IMR-90 (cell line): ENCODE data around the gene FEM1B. TPM values are rescaled to one million over a fixed set of nuclear protein-coding genes. Genes with fewer than 3 reads are reported as not detected.

Experiments used
- ATAC-seq: fragments of 200-7000 bp; cut with Tn5 transposase; 2 replicates; pipeline ENCODE4 v1.9.1; 2020; ENCODE audit warnings: low read depth, mild to moderate bottlenecking, moderate library complexity
- BruUV-seq: library from RNA; stranded (reverse); fragments of 400-500 nt; replicated peaks from 2 replicates; lab custom pipeline; 2021; lab: Mats Ljungman, UMichigan
- CTCF ChIA-PET: fragments of 300-600 bp; formaldehyde crosslinking; extraction: SDS; loops from one replicate; lab custom pipeline; 2021; ENCODE audit warnings: antibody characterized with exemption; lab: Yijun Ruan, JAX
- POLR2A ChIA-PET: fragments of 300-600 bp; sonication (Branson Sonifier 250); formaldehyde crosslinking; loops from one replicate; lab custom pipeline; 2022; ENCODE audit warnings: antibody characterized with exemption; ENCODE audit not compliant: unreplicated experiment; lab: Charles Lee
- DNase-seq: peaks from one replicate; pipeline ENCODE4 v3.0.0; 2013
- H2AFZ ChIP-seq: replicated peaks from 2 replicates; pipeline ENCODE3; 2013; ENCODE audit warnings: low read length, mild to moderate bottlenecking; ENCODE audit not compliant: poor library complexity
- H2AK5ac ChIP-seq: 2 replicates; pipeline ENCODE4 v1.6.1; 2013; ENCODE audit warnings: low read depth, low read length, inconsistent platforms
- H2AK9ac ChIP-seq: replicated peaks from 2 replicates; pipeline ENCODE3; 2013; ENCODE audit warnings: mild to moderate bottlenecking, low read depth, low read length, moderate library complexity; ENCODE audit not compliant: poor library complexity
- H2BK120ac ChIP-seq: 2 replicates; pipeline ENCODE4 v1.6.1; 2013; ENCODE audit warnings: low read depth, low read length, inconsistent platforms
- H2BK15ac ChIP-seq: 3 replicates; pipeline ENCODE4 v1.6.1; 2013; ENCODE audit warnings: low read depth, low read length, inconsistent platforms
- H2BK20ac ChIP-seq: 2 replicates; pipeline ENCODE4 v1.6.1; 2013; ENCODE audit warnings: low read depth, mild to moderate bottlenecking, inconsistent platforms, low read length, moderate library complexity
- H2BK5ac ChIP-seq: 2 replicates; pipeline ENCODE4 v1.6.1; 2013; ENCODE audit warnings: mild to moderate bottlenecking, low read depth, low read length, inconsistent platforms; ENCODE audit not compliant: poor library complexity, severe bottlenecking
- H3K14ac ChIP-seq: replicated peaks from 2 replicates; pipeline ENCODE4 v1.6.1; 2013; ENCODE audit warnings: low read depth, low read length, inconsistent platforms
- H3K18ac ChIP-seq: 2 replicates; pipeline ENCODE4 v1.6.1; 2013; ENCODE audit warnings: low read depth, low read length, control low read depth
- H3K23ac ChIP-seq: 2 replicates; pipeline ENCODE4 v1.6.1; 2013; ENCODE audit warnings: low read depth, low read length, inconsistent platforms
- H3K27ac ChIP-seq: 2 replicates; pipeline ENCODE4 v1.5.1; 2013; ENCODE audit warnings: mild to moderate bottlenecking, control low read depth, low read length; ENCODE audit not compliant: insufficient read depth
- H3K27me3 ChIP-seq: 2 replicates; pipeline ENCODE4 v1.6.1; 2013; ENCODE audit warnings: low read length; ENCODE audit not compliant: control insufficient read depth, insufficient read depth
- H3K36me3 ChIP-seq: 2 replicates; pipeline ENCODE4 v1.6.1; 2013; ENCODE audit warnings: low read length, mixed read lengths; ENCODE audit not compliant: control insufficient read depth, insufficient read depth
- H3K4ac ChIP-seq: 2 replicates; pipeline ENCODE4 v1.6.1; 2013; ENCODE audit warnings: low read depth, low read length, inconsistent platforms
- H3K4me1 ChIP-seq: 2 replicates; pipeline ENCODE4 v1.6.1; 2013; ENCODE audit warnings: low read length, mixed read lengths; ENCODE audit not compliant: control insufficient read depth, insufficient read depth
- H3K4me2 ChIP-seq: 2 replicates; pipeline ENCODE4 v1.6.1; 2013; ENCODE audit warnings: low read depth, mild to moderate bottlenecking, control low read depth, low read length, moderate library complexity
- H3K4me3 ChIP-seq: 2 replicates; pipeline ENCODE4 v1.5.1; 2013; ENCODE audit warnings: low read depth, mild to moderate bottlenecking, control low read depth, low read length, moderate library complexity; ENCODE audit not compliant: insufficient read depth
- H3K56ac ChIP-seq: 2 replicates; pipeline ENCODE4 v1.6.1; 2013; ENCODE audit warnings: low read length, inconsistent platforms; ENCODE audit not compliant: insufficient read depth; ENCODE audit errors: extremely low read depth
- H3K79me1 ChIP-seq, 2 experiments: 2 replicates each; pipeline ENCODE4 v1.6.1; 2013; ENCODE audit warnings: low read length in 2 of 2, inconsistent platforms in 1 of 2, low read depth in 1 of 2
- H3K9ac ChIP-seq: 2 replicates; pipeline ENCODE4 v1.6.1; 2013; ENCODE audit warnings: low read depth, low read length, control low read depth
- H3K9me1 ChIP-seq: 2 replicates; pipeline ENCODE4 v1.6.1; 2013; ENCODE audit warnings: low read length, inconsistent platforms; ENCODE audit not compliant: insufficient read depth
- H3K9me3 ChIP-seq: 2 replicates; pipeline ENCODE4 v1.6.1; 2013; ENCODE audit warnings: low read length; ENCODE audit not compliant: control insufficient read depth, insufficient read depth
- H4K20me1 ChIP-seq: 2 replicates; pipeline ENCODE4 v1.6.1; 2013; ENCODE audit warnings: low read length, inconsistent platforms; ENCODE audit not compliant: insufficient read depth
- H4K5ac ChIP-seq: 2 replicates; pipeline ENCODE4 v1.6.1; 2013; ENCODE audit warnings: mild to moderate bottlenecking, low read depth, low read length, control low read depth
- H4K8ac ChIP-seq, 2 experiments: 2 replicates each; pipeline ENCODE4 v1.6.1; 2013; ENCODE audit warnings: low read depth in 2 of 2, low read length in 2 of 2, control low read depth in 1 of 2, inconsistent platforms in 1 of 2
- H4K91ac ChIP-seq: 2 replicates; pipeline ENCODE4 v1.6.1; 2013; ENCODE audit warnings: low read depth, low read length, inconsistent platforms; ENCODE audit not compliant: insufficient read depth
- MAZ ChIP-seq: IDR thresholded peaks from 2 replicates; pipeline ENCODE4 v1.6.1; 2012; ENCODE audit warnings: low read depth, mild to moderate bottlenecking, low read length, improper control_type of control experiment, moderate library complexity, borderline replicate concordance
- WGBS, 2 experiments: methylation state at CpG; one replicate each; pipeline versions ENCODE4 v1.1.5 to v1.1.7; 2013; ENCODE audit warnings: missing lambda C conversion rate in 2 of 2; ENCODE audit not compliant: insufficient read length in 1 of 2; ENCODE audit errors: extremely low coverage in 2 of 2; 5-methylcytosine and 5-hydroxymethylcytosine counted together
- dilution Hi-C: fragments of 300-500 bp; cut with HindIII; formaldehyde crosslinking; loops from one replicate; pipeline ENCODE4 v1.14.3; 2018; ENCODE audit warnings: low sequenced_read_pairs; ENCODE audit not compliant: unreplicated experiment
- in situ Hi-C: fragments of 300-500 bp; cut with MboI; formaldehyde crosslinking; loops from 3 replicates; pipeline ENCODE4 v1.14.3; 2019; ENCODE audit warnings: low sequenced_read_pairs, inconsistent platforms, mixed read lengths
- intact Hi-C: fragments of 100-400 bp; cut with micrococcal nuclease; formaldehyde crosslinking; loops from 2 replicates; pipeline ENCODE4 v1.10.0; 2022
- polyA plus RNA-seq, 3 experiments: library from polyadenylated mRNA; depleted of rRNA; stranded (reverse); fragments of >200 nt; gene quantifications; 2 replicates each; pipeline ENCODE4 v1.2.3, GENCODE V29; 2012; ENCODE audit warnings: low replicate concordance in 1 of 3
- total RNA-seq: library from RNA; depleted of rRNA; stranded (reverse); fragments of >200 nt; gene quantifications from 2 replicates; pipeline ENCODE4 v1.2.3, GENCODE V29; 2012

The FEM1B gene
- total and polyA plus RNA-seq, 2 of the 4 experiments (the other 2 are of a cell fraction): 16.9 to 51.4 TPM

DNA sequence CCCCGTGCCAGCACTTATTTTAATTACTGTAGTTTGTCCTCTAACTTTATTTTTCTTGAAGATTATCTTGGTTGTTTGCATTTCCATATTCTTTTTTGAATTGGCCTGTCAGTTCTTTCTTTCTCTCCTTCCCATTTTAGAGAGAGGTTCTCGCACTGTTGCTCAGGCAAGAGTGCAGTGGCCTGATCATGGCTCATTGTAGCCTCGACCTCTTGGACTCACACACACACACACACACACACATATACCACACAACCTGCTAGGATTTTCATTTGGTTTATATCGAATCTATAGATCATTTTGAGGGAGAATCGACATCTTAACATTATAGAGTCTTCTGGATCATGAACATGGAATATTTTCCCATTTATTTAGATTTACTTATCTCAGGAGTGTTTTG, 8.7 kb downstream of the FEM1B start:
- no peak overlapping the region for H2BK15ac ChIP-seq
- 100% methylated on average over 1 of the region's 5 CpGs; no CpG with 5 or more reads in 1 of the 2 experiments for WGBS, 2 experiments
- intact Hi-C loops: no loop called here
- H3K4me3 ChIP-seq: no peak overlapping the region
- DNase-seq: no peak
- no peak for TF ChIP-seq MAZ
- in situ Hi-C loops: no loop called here
- peak overlapping the region; percentile 22 for H2BK5ac ChIP-seq
- ChIA-PET POLR2A (no interaction called here), CTCF (no interaction called here)
- H3K14ac ChIP-seq: no peak overlapping the region
- ATAC-seq: no peak
- peaks cover 86% of the 10 kb centered on the region for H4K20me1 ChIP-seq
- no peak overlapping the region for H2AFZ ChIP-seq
- no peak overlapping the region for H3K18ac ChIP-seq
- peaks cover 21% of the 10 kb centered on the region for H3K36me3 ChIP-seq
- no peak overlapping the region for H3K27ac ChIP-seq
- H4K8ac ChIP-seq: no peak overlapping the region
- no peak overlapping the region for H2BK20ac ChIP-seq
- dilution Hi-C loops: no loop called here
- no peak overlapping the region for H3K9ac ChIP-seq
- H3K4me2 ChIP-seq: no peak overlapping the region
- H4K5ac ChIP-seq: no peak overlapping the region
- peaks cover 12 to 52% of the 10 kb centered on the region in 2 experiments for H3K79me1 ChIP-seq
- H3K9me3 ChIP-seq: peaks cover 3% of the 10 kb centered on the region; the same call in 1 of the 2 replicates
- peaks cover 9% of the 10 kb centered on the region for H3K4me1 ChIP-seq
- no peak overlapping the region for H4K91ac ChIP-seq
- no peak overlapping the region for H3K4ac ChIP-seq
- no peak overlapping the region for H2BK120ac ChIP-seq
- H3K23ac ChIP-seq: no peak overlapping the region
- peaks cover 11% of the 10 kb centered on the region for H3K9me1 ChIP-seq
- H2AK5ac ChIP-seq: no peak overlapping the region
- H3K56ac ChIP-seq: no peak overlapping the region
- H2AK9ac ChIP-seq: no peak overlapping the region
- H3K27me3 ChIP-seq: no peaks in the 10 kb centered on the region
- no TSS peak for BruUV-seq
